ENCODE results near the gene GTF2F2. TPM values are rescaled to one million over a fixed set of nuclear protein-coding genes. Genes with fewer than 3 reads are reported as not detected.

GTF2F2 gene
- polyA plus RNA-seq, 3 donors = 30.3 to 32.9 (median 32.5) TPM

- DNase-seq (ENCODE audit: low read depth in 3 of 3, low spot score in 2 of 3) = no peak
Observed at GRCh38 chr13:45208132-45208531, 87.8 kb downstream of the GTF2F2 start.

- DNase-seq (ENCODE audit: low read depth in 3 of 3, low spot score in 2 of 3) = no peak
Observed at GRCh38 chr13:45209229-45209628, 88.9 kb downstream of the GTF2F2 start.

- no peak for DNase-seq (ENCODE audit: low read depth in 3 of 3, low spot score in 2 of 3)
Observed at GRCh38 chr13:45215392-45216077, 95.2 kb downstream of the GTF2F2 start.

- DNase-seq (ENCODE audit: low read depth in 3 of 3, low spot score in 2 of 3) = no peak
Observed at GRCh38 chr13:45216193-45216592, 95.9 kb downstream of the GTF2F2 start.

GRCh38 chr13:45218689-45219088, 98.4 kb downstream of the GTF2F2 start:
- no peak for DNase-seq (ENCODE audit: low read depth in 3 of 3, low spot score in 2 of 3)

- no peak for DNase-seq (ENCODE audit: low read depth in 3 of 3, low spot score in 2 of 3)
Observed at GRCh38 chr13:45219123-45219891, 99.0 kb downstream of the GTF2F2 start.

- no peak for DNase-seq (ENCODE audit: low read depth in 3 of 3, low spot score in 2 of 3)
Observed at GRCh38 chr13:45219938-45220375, 99.6 kb downstream of the GTF2F2 start.

GRCh38 chr13:45220403-45220802, 100.1 kb downstream of the GTF2F2 start:
- DNase-seq (ENCODE audit: low read depth in 3 of 3, low spot score in 2 of 3) = no peak

GRCh38 chr13:45222516-45222915, 102.2 kb downstream of the GTF2F2 start:
- DNase-seq (ENCODE audit: low read depth in 3 of 3, low spot score in 2 of 3) = no peak

GRCh38 chr13:45222919-45223318, 102.6 kb downstream of the GTF2F2 start:
- DNase-seq (ENCODE audit: low read depth in 3 of 3, low spot score in 2 of 3) = no peak

- no peak for DNase-seq (ENCODE audit: low read depth in 3 of 3, low spot score in 2 of 3)
Observed at GRCh38 chr13:45224176-45224575, 103.9 kb downstream of the GTF2F2 start.

GRCh38 chr13:45225370-45225769, 105.1 kb downstream of the GTF2F2 start:
- DNase-seq (ENCODE audit: low read depth in 3 of 3, low spot score in 2 of 3) = no peak

- DNase-seq (ENCODE audit: low read depth in 3 of 3, low spot score in 2 of 3) = no peak
Observed at GRCh38 chr13:45226024-45226423, 105.7 kb downstream of the GTF2F2 start.

- DNase-seq (ENCODE audit: low read depth in 3 of 3, low spot score in 2 of 3) = no peak
Observed at GRCh38 chr13:45228002-45228401, 107.7 kb downstream of the GTF2F2 start.

GRCh38 chr13:45229172-45229571, 108.9 kb downstream of the GTF2F2 start:
- DNase-seq (ENCODE audit: low read depth in 3 of 3, low spot score in 2 of 3) = no peak

GRCh38 chr13:45231305-45231704, 111.0 kb downstream of the GTF2F2 start:
- no peak for DNase-seq (ENCODE audit: low read depth in 3 of 3, low spot score in 2 of 3)

- no peak for DNase-seq (ENCODE audit: low read depth in 3 of 3, low spot score in 2 of 3)
Observed at GRCh38 chr13:45231722-45232121, 111.4 kb downstream of the GTF2F2 start.

GRCh38 chr13:45232591-45232990, 112.3 kb downstream of the GTF2F2 start:
- no peak for DNase-seq (ENCODE audit: low read depth in 3 of 3, low spot score in 2 of 3)

GRCh38 chr13:45238945-45239795, 118.9 kb downstream of the GTF2F2 start:
- no peak for DNase-seq (ENCODE audit: low read depth in 3 of 3, low spot score in 2 of 3)

- no peak for DNase-seq (ENCODE audit: low read depth in 3 of 3, low spot score in 2 of 3)
Observed at GRCh38 chr13:45240143-45240542, 119.8 kb downstream of the GTF2F2 start.

GRCh38 chr13:45242070-45242469, 121.8 kb downstream of the GTF2F2 start:
- DNase-seq (ENCODE audit: low read depth in 3 of 3, low spot score in 2 of 3) = no peak
